Measurements from ENCODE around the gene GPR26.

- TF ChIP-seq CTCF (conservative IDR thresholded peaks at IDR 0.05; ENCODE audit: low read depth, low read length) (no peak), POLR2A (IDR thresholded peaks at IDR 0.05; ENCODE audit: low read depth, low read length) (no peak)
These were observed 9.7 kb downstream of the GPR26 start for GRCh38 chr10:123675811-123676210.

All from IMR-90 (cell line).